Mammary epithelial cell (primary cell): Measurements from ENCODE around the gene CDK11B.

ENCODE experiments used
- EZH2 ChIP-seq: IDR thresholded peaks from 2 replicates; pipeline ENCODE4 v1.6.1; 2012; ENCODE audit warnings: low read length, inconsistent platforms, borderline replicate concordance
- TF ChIP-seq, protein P1 (sequence below), 2 donors: IDR thresholded peaks in 1 of 2; conservative IDR thresholded peaks in 1 of 2; 2 replicates each; pipeline ENCODE4 v1.5.1; 2011 to 2012; ENCODE audit warnings: inconsistent platforms in 2 of 2, low read length in 2 of 2, mild to moderate bottlenecking in 2 of 2, control low read depth in 1 of 2, low read depth in 1 of 2; ENCODE audit not compliant: insufficient read depth in 1 of 2; ENCODE audit errors: extremely low read depth in 1 of 2

DNA sequence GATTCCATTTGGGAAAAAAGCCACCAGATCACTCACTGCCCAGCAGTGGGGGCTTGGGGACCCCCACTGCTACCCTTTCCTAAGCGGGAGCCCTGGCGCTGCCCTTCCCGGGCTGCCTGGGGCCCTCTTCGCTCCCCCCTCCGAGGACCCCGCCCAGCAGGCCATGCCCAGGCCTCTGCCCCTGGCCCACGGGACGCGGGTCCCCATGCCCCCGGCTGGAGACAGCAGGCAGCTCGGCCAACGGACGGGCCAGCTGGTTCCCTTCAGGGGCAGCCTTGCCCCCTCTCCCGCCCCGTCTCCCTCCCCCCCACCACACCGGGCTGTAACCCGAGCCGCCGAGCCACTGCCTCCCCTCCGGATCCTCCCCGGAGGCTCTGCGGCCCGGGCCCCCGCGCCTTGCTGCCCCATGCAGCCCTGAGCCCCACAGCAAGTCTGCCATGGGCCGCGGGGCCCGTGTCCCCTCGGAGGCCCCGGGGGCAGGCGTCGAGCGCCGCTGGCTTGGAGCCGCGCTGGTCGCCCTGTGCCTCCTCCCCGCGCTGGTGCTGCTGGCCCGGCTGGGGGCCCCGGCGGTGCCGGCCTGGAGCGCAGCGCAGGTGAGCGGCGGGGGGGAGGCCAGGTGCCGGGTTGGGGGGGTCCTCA lies 26.9 kb downstream of the CDK11B start, which contains the start of gene MMP23B:
- TF ChIP-seq, protein P1, sequence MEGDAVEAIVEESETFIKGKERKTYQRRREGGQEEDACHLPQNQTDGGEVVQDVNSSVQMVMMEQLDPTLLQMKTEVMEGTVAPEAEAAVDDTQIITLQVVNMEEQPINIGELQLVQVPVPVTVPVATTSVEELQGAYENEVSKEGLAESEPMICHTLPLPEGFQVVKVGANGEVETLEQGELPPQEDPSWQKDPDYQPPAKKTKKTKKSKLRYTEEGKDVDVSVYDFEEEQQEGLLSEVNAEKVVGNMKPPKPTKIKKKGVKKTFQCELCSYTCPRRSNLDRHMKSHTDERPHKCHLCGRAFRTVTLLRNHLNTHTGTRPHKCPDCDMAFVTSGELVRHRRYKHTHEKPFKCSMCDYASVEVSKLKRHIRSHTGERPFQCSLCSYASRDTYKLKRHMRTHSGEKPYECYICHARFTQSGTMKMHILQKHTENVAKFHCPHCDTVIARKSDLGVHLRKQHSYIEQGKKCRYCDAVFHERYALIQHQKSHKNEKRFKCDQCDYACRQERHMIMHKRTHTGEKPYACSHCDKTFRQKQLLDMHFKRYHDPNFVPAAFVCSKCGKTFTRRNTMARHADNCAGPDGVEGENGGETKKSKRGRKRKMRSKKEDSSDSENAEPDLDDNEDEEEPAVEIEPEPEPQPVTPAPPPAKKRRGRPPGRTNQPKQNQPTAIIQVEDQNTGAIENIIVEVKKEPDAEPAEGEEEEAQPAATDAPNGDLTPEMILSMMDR (conservative IDR thresholded peaks at IDR 0.05 in 1 of 2, IDR thresholded peaks at IDR 0.05 in 1 of 2; ENCODE audit: extremely low read depth in 1 of 2, insufficient read depth in 1 of 2, low read depth in 1 of 2, low read length in 2 of 2), result no peak
- no peak for TF ChIP-seq EZH2
